Effector CD4-positive, alpha-beta T cell (primary cell): Measurements from ENCODE around the gene BRSK1.

ENCODE experiments used
- DNase-seq: peaks from one replicate; pipeline ENCODE4 v3.0.0-alpha.2; 2020

The BRSK1 gene

GRCh38 chr19:55254625-55254977 is 29.2 kb upstream of the BRSK1 start:
- no peak for DNase-seq

DNA sequence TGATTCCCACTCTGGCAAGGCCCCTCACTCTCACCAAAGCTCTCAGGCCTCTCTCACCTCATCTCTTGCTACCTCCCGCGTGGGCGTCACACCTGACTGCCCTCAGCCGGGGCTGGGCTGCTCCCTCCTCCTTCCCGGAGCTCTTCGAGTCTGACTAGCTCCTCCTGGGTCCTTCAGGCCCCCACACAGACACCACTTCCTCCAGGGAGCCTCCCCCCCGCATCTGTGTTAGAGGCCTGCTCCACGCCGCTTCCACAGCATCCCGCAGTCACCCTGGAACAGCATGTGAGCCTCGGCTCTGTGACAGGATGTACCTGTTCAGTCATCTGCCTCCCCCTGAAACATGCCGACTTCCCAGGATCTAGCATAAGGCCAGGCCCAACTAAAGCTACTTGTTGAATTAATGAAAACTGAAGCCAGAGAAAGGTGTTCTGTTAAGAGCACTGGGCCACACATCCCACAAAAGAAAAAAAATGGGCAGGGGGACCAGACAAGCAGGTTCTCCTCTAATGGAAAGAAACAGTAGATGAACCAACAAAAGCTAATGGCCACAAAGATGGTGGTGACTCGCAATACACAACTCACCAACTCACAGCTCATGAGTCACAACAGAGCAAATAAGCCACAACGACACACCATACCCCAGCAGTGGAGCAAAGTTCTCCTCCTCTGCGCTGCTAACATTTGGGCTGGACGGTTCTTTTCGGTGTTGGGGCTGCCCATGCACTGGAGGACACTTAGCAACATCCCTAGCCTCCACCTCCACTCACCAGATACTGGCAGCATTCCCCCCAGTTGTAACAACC is 28.0 kb upstream of the BRSK1 start:
- peak; percentile 25 for DNase-seq

GRCh38 chr19:55256562-55257460 is 27.0 kb upstream of the BRSK1 start:
- no peak for DNase-seq

- DNase-seq = no peak
These were observed 26.1 kb upstream of the BRSK1 start for GRCh38 chr19:55257461-55258420.

DNA sequence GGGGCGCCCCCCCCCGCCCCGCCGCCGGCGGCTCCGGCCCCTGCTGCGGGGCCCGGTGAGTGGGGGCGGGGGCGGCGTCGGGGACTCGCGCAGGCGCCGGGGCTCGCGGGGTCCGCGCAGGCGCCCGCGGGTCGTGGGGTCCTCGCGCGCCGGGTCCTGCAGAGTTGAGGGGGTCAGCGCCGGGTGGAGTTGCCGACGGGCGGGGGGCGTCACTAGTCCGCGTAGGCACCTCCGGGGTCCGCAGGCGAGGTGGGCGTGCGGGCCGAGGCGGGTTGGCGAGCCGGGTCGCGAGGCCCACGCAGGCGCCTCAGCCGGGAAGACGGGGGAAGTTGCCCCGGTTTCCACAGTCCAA is 25.3 kb upstream of the BRSK1 start:
- DNase-seq = peak; percentile 40

- DNase-seq = peak; percentile 90
These were observed 24.8 kb upstream of the BRSK1 start, which contains the start of gene PPP6R1 for GRCh38 chr19:55258828-55259539. TSS of gene PPP6R1 (minus strand) at chr19:55259017. CDS start at chr19:55247103, 11,914 bp downstream.

GRCh38 chr19:55259540-55260210 is 24.1 kb upstream of the BRSK1 start:
- DNase-seq = no peak

DNA sequence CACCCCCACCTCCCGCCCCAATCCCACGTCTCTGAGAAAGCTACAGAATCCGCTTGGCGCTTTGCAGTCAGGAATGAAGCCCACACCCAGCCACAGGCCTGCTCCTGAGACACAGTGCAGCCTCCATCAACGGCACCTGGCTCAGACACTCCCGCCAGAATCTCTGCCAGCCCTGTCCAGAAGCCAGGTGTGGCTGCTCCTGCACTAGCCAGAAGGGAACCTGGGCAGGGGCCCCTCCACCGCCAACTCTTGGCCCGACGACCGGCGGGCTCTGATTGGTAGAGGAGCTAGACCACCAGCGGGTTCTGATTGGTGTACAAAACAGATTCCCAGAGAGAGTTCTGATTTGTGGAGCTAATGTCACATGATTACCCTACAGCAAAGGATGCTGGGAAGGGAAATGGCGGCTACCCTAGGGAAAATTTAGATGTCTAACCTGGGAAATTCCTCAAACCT is 22.1 kb upstream of the BRSK1 start:
- DNase-seq = no peak

GRCh38 chr19:55262359-55262758 is 21.4 kb upstream of the BRSK1 start:
- DNase-seq = no peak

- no peak for DNase-seq
These were observed 19.3 kb upstream of the BRSK1 start for GRCh38 chr19:55264531-55264930.

GRCh38 chr19:55265173-55265572 is 18.6 kb upstream of the BRSK1 start:
- no peak for DNase-seq

DNA sequence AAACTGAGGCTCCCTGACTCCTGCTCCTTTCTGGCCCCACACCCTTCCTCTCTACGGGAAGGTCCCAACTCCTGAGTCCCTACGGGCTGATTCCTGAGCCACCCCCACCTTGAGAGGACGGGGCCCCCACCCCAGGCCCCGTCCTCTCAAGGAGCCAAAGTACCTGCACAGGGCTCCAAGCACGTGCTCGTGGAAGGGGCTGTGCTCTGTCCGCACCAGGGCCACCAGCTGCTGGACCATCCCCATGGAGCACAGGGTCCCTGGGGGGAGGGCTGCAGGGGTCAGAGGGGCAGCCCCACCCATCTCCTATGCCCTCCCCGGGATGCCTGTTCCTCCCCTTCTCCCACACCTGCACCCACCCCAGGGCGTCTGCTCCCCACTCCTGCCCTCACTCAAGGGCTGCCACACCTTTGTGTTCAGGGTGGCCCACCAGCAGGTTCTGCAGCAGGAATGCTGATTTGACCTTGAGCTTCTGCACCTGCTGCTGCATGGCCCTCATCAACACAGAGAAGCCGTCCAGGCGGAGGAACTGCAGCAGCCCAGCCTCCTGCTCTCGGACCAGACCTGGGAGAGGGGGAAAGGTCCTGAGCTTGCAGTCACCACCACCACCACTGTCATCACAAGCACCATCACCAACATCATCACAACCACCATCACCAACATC is 17.9 kb upstream of the BRSK1 start:
- DNase-seq = no peak

DNA sequence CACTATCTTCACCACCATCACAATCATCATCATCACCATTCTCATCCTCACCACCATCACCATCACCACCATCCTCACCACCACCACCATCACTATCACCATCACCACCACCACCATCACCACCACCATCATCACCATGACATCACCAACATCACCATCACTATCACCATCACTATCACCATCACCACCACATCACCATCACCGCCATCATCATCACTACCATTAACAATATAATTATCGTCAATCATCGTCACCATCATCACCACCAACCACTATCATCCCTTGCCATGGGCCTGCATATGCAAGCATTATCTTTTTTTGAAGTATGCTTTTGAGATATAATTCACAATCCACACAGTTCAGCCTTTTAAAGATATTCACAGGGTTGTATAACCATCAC is 17.4 kb upstream of the BRSK1 start:
- no peak for DNase-seq

DNA sequence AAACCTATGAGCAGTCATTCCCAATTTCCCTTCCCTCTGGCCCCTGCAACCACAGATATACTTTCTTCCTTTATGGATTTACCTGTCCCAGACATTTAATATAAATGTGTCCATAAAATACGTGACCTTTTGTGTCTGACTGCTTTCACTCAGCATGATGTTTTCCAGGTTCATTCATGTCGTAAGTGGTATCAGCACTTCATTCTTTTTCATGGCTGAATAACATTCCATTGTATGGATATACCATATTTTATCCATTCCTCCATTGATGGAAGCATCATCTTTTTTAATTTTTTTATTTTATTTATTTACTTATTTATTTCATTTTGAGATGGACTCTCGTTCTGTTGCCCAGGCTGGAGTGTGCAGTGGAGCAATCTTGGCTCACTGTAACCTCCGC is 17.0 kb upstream of the BRSK1 start:
- no peak for DNase-seq

- DNase-seq = no peak
These were observed 14.5 kb upstream of the BRSK1 start for GRCh38 chr19:55269299-55269698.

GRCh38 chr19:55270172-55270942 is 13.4 kb upstream of the BRSK1 start:
- DNase-seq = no peak

- no peak for DNase-seq
These were observed 11.7 kb upstream of the BRSK1 start for GRCh38 chr19:55272142-55272541.

GRCh38 chr19:55273978-55274707 is 9.7 kb upstream of the BRSK1 start:
- DNase-seq = no peak
